IMR-90 (cell line): Measurements from ENCODE around the gene LRRC75A. TPM values are rescaled to one million over a fixed set of nuclear protein-coding genes. Genes with fewer than 3 reads are reported as not detected.

Experiments used
- ATAC-seq: fragments of 200-7000 bp; cut with Tn5 transposase; 2 replicates; pipeline ENCODE4 v1.9.1; 2020; ENCODE audit warnings: low read depth, mild to moderate bottlenecking, moderate library complexity
- BruUV-seq: library from RNA; stranded (reverse); fragments of 400-500 nt; replicated peaks from 2 replicates; lab custom pipeline; 2021; lab: Mats Ljungman, UMichigan
- CTCF ChIA-PET: fragments of 300-600 bp; formaldehyde crosslinking; extraction: SDS; loops from one replicate; lab custom pipeline; 2021; ENCODE audit warnings: antibody characterized with exemption; lab: Yijun Ruan, JAX
- POLR2A ChIA-PET: fragments of 300-600 bp; sonication (Branson Sonifier 250); formaldehyde crosslinking; loops from one replicate; lab custom pipeline; 2022; ENCODE audit warnings: antibody characterized with exemption; ENCODE audit not compliant: unreplicated experiment; lab: Charles Lee
- DNase-seq: peaks from one replicate; pipeline ENCODE4 v3.0.0; 2013
- H2AFZ ChIP-seq: replicated peaks from 2 replicates; pipeline ENCODE3; 2013; ENCODE audit warnings: low read length, mild to moderate bottlenecking; ENCODE audit not compliant: poor library complexity
- H2AK5ac ChIP-seq: 2 replicates; pipeline ENCODE4 v1.6.1; 2013; ENCODE audit warnings: low read depth, low read length, inconsistent platforms
- H2AK9ac ChIP-seq: replicated peaks from 2 replicates; pipeline ENCODE3; 2013; ENCODE audit warnings: mild to moderate bottlenecking, low read depth, low read length, moderate library complexity; ENCODE audit not compliant: poor library complexity
- H2BK120ac ChIP-seq: 2 replicates; pipeline ENCODE4 v1.6.1; 2013; ENCODE audit warnings: low read depth, low read length, inconsistent platforms
- H2BK15ac ChIP-seq: 3 replicates; pipeline ENCODE4 v1.6.1; 2013; ENCODE audit warnings: low read depth, low read length, inconsistent platforms
- H2BK20ac ChIP-seq: 2 replicates; pipeline ENCODE4 v1.6.1; 2013; ENCODE audit warnings: low read depth, mild to moderate bottlenecking, inconsistent platforms, low read length, moderate library complexity
- H2BK5ac ChIP-seq: 2 replicates; pipeline ENCODE4 v1.6.1; 2013; ENCODE audit warnings: mild to moderate bottlenecking, low read depth, low read length, inconsistent platforms; ENCODE audit not compliant: poor library complexity, severe bottlenecking
- H3K14ac ChIP-seq: replicated peaks from 2 replicates; pipeline ENCODE4 v1.6.1; 2013; ENCODE audit warnings: low read depth, low read length, inconsistent platforms
- H3K18ac ChIP-seq: 2 replicates; pipeline ENCODE4 v1.6.1; 2013; ENCODE audit warnings: low read depth, low read length, control low read depth
- H3K23ac ChIP-seq: 2 replicates; pipeline ENCODE4 v1.6.1; 2013; ENCODE audit warnings: low read depth, low read length, inconsistent platforms
- H3K27ac ChIP-seq: 2 replicates; pipeline ENCODE4 v1.5.1; 2013; ENCODE audit warnings: mild to moderate bottlenecking, control low read depth, low read length; ENCODE audit not compliant: insufficient read depth
- H3K27me3 ChIP-seq: 2 replicates; pipeline ENCODE4 v1.6.1; 2013; ENCODE audit warnings: low read length; ENCODE audit not compliant: control insufficient read depth, insufficient read depth
- H3K36me3 ChIP-seq: 2 replicates; pipeline ENCODE4 v1.6.1; 2013; ENCODE audit warnings: low read length, mixed read lengths; ENCODE audit not compliant: control insufficient read depth, insufficient read depth
- H3K4ac ChIP-seq: 2 replicates; pipeline ENCODE4 v1.6.1; 2013; ENCODE audit warnings: low read depth, low read length, inconsistent platforms
- H3K4me1 ChIP-seq: 2 replicates; pipeline ENCODE4 v1.6.1; 2013; ENCODE audit warnings: low read length, mixed read lengths; ENCODE audit not compliant: control insufficient read depth, insufficient read depth
- H3K4me2 ChIP-seq: 2 replicates; pipeline ENCODE4 v1.6.1; 2013; ENCODE audit warnings: low read depth, mild to moderate bottlenecking, control low read depth, low read length, moderate library complexity
- H3K4me3 ChIP-seq: 2 replicates; pipeline ENCODE4 v1.5.1; 2013; ENCODE audit warnings: low read depth, mild to moderate bottlenecking, control low read depth, low read length, moderate library complexity; ENCODE audit not compliant: insufficient read depth
- H3K56ac ChIP-seq: 2 replicates; pipeline ENCODE4 v1.6.1; 2013; ENCODE audit warnings: low read length, inconsistent platforms; ENCODE audit not compliant: insufficient read depth; ENCODE audit errors: extremely low read depth
- H3K79me1 ChIP-seq, 2 experiments: 2 replicates each; pipeline ENCODE4 v1.6.1; 2013; ENCODE audit warnings: low read length in 2 of 2, inconsistent platforms in 1 of 2, low read depth in 1 of 2
- H3K9ac ChIP-seq: 2 replicates; pipeline ENCODE4 v1.6.1; 2013; ENCODE audit warnings: low read depth, low read length, control low read depth
- H3K9me1 ChIP-seq: 2 replicates; pipeline ENCODE4 v1.6.1; 2013; ENCODE audit warnings: low read length, inconsistent platforms; ENCODE audit not compliant: insufficient read depth
- H3K9me3 ChIP-seq: 2 replicates; pipeline ENCODE4 v1.6.1; 2013; ENCODE audit warnings: low read length; ENCODE audit not compliant: control insufficient read depth, insufficient read depth
- H4K20me1 ChIP-seq: 2 replicates; pipeline ENCODE4 v1.6.1; 2013; ENCODE audit warnings: low read length, inconsistent platforms; ENCODE audit not compliant: insufficient read depth
- H4K5ac ChIP-seq: 2 replicates; pipeline ENCODE4 v1.6.1; 2013; ENCODE audit warnings: mild to moderate bottlenecking, low read depth, low read length, control low read depth
- H4K8ac ChIP-seq, 2 experiments: 2 replicates each; pipeline ENCODE4 v1.6.1; 2013; ENCODE audit warnings: low read depth in 2 of 2, low read length in 2 of 2, control low read depth in 1 of 2, inconsistent platforms in 1 of 2
- H4K91ac ChIP-seq: 2 replicates; pipeline ENCODE4 v1.6.1; 2013; ENCODE audit warnings: low read depth, low read length, inconsistent platforms; ENCODE audit not compliant: insufficient read depth
- BHLHE40 ChIP-seq: fragments of 150-350 bp; IDR thresholded peaks from 2 replicates; pipeline ENCODE4 v1.6.1; 2016; ENCODE audit warnings: mild to moderate bottlenecking, low read depth, low read length
- CEBPB ChIP-seq: IDR thresholded peaks from 2 replicates; pipeline ENCODE4 v1.6.1; 2012; ENCODE audit warnings: low read depth, low read length, improper control_type of control experiment
- CHD1 ChIP-seq: IDR thresholded peaks from 2 replicates; pipeline ENCODE4 v1.6.1; 2012; ENCODE audit warnings: low read depth, low read length, improper control_type of control experiment
- FOS ChIP-seq: fragments of 150-350 bp; IDR thresholded peaks from 2 replicates; pipeline ENCODE4 v1.6.1; 2016; ENCODE audit warnings: low read depth, low read length
- MAFK ChIP-seq: IDR thresholded peaks from 2 replicates; pipeline ENCODE4 v1.6.1; 2012; ENCODE audit warnings: low read depth, low read length, improper control_type of control experiment
- MAZ ChIP-seq: IDR thresholded peaks from 2 replicates; pipeline ENCODE4 v1.6.1; 2012; ENCODE audit warnings: low read depth, mild to moderate bottlenecking, low read length, improper control_type of control experiment, moderate library complexity, borderline replicate concordance
- MXI1 ChIP-seq: IDR thresholded peaks from 2 replicates; pipeline ENCODE4 v1.6.1; 2012; ENCODE audit warnings: low read depth, mild to moderate bottlenecking, low read length, moderate library complexity, borderline replicate concordance
- NFE2L2 ChIP-seq: fragments of 150-350 bp; IDR thresholded peaks from 2 replicates; pipeline ENCODE4 v1.6.1; 2016; ENCODE audit warnings: low read depth, mild to moderate bottlenecking, low read length
- RCOR1 ChIP-seq: IDR thresholded peaks from 2 replicates; pipeline ENCODE4 v1.6.1; 2012; ENCODE audit warnings: mild to moderate bottlenecking, low read length, improper control_type of control experiment; ENCODE audit not compliant: insufficient replicate concordance
- RFX5 ChIP-seq: IDR thresholded peaks from 2 replicates; pipeline ENCODE4 v1.8.0; 2012; ENCODE audit warnings: low read depth, mild to moderate bottlenecking, low read length, moderate library complexity
- SMC3 ChIP-seq: fragments of 150-350 bp; IDR thresholded peaks from 2 replicates; pipeline ENCODE4 v1.6.1; 2016; ENCODE audit warnings: low read depth, mild to moderate bottlenecking, antibody characterized with exemption, low read length, moderate library complexity
- WGBS, 2 experiments: methylation state at CpG; one replicate each; pipeline versions ENCODE4 v1.1.5 to v1.1.7; 2013; ENCODE audit warnings: missing lambda C conversion rate in 2 of 2; ENCODE audit not compliant: insufficient read length in 1 of 2; ENCODE audit errors: extremely low coverage in 2 of 2; 5-methylcytosine and 5-hydroxymethylcytosine counted together
- dilution Hi-C: fragments of 300-500 bp; cut with HindIII; formaldehyde crosslinking; loops from one replicate; pipeline ENCODE4 v1.14.3; 2018; ENCODE audit warnings: low sequenced_read_pairs; ENCODE audit not compliant: unreplicated experiment
- in situ Hi-C: fragments of 300-500 bp; cut with MboI; formaldehyde crosslinking; loops from 3 replicates; pipeline ENCODE4 v1.14.3; 2019; ENCODE audit warnings: low sequenced_read_pairs, inconsistent platforms, mixed read lengths
- intact Hi-C: fragments of 100-400 bp; cut with micrococcal nuclease; formaldehyde crosslinking; loops from 2 replicates; pipeline ENCODE4 v1.10.0; 2022
- polyA plus RNA-seq, 3 experiments: library from polyadenylated mRNA; depleted of rRNA; stranded (reverse); fragments of >200 nt; gene quantifications; 2 replicates each; pipeline ENCODE4 v1.2.3, GENCODE V29; 2012; ENCODE audit warnings: low replicate concordance in 1 of 3
- total RNA-seq: library from RNA; depleted of rRNA; stranded (reverse); fragments of >200 nt; gene quantifications from 2 replicates; pipeline ENCODE4 v1.2.3, GENCODE V29; 2012
- TF ChIP-seq, protein P1 (sequence below): fragments of 150-350 bp; IDR thresholded peaks from 2 replicates; pipeline ENCODE4 v1.6.1; 2016; ENCODE audit warnings: low read depth, mild to moderate bottlenecking, low read length, moderate library complexity, borderline replicate concordance
- TF ChIP-seq, protein P2 (sequence below): conservative IDR thresholded peaks from 2 replicates; pipeline ENCODE4 v1.5.1; 2012; ENCODE audit warnings: mild to moderate bottlenecking, low read depth, low read length, improper control_type of control experiment
- TF ChIP-seq, protein P3 (sequence below): fragments of 150-350 bp; IDR thresholded peaks from 2 replicates; pipeline ENCODE4 v1.6.1; 2017; ENCODE audit warnings: mild to moderate bottlenecking, antibody characterized with exemption, low read length, low read depth

Gene LRRC75A
- total and polyA plus RNA-seq, 2 of the 4 experiments (the other 2 are of a cell fraction) = 0.72 to 1.0 TPM

GRCh38 chr17:16434662-16435061, 57.3 kb downstream of the LRRC75A start:
- Histone ChIP-seq H2BK20ac (no peak overlapping the region), H3K14ac (no peak overlapping the region), H3K4me2 (no peak overlapping the region), H3K79me1 (peaks cover 3 to 9% of the 10 kb centered on the region in 2 experiments; a peak in 2 of 4 replicates), H4K91ac (no peak overlapping the region), H2BK15ac (no peak overlapping the region), H2AK9ac (no peak overlapping the region), H2BK120ac (no peak overlapping the region), H3K4me3 (no peak overlapping the region), H3K27me3 (no peaks in the 10 kb centered on the region), H2AFZ (no peak overlapping the region), H2AK5ac (no peak overlapping the region), H3K4me1 (peaks cover 3% of the 10 kb centered on the region; the same call in 1 of the 2 replicates), H3K9ac (no peak overlapping the region), H3K9me3 (no peaks in the 10 kb centered on the region), H3K9me1 (peaks cover 4% of the 10 kb centered on the region; the same call in 1 of the 2 replicates), H4K20me1 (peaks cover 6% of the 10 kb centered on the region), H3K36me3 (no peaks in the 10 kb centered on the region; the same call in 1 of the 2 replicates), H3K4ac (no peak overlapping the region), H3K56ac (no peak overlapping the region), H3K27ac (no peak overlapping the region), H3K18ac (no peak overlapping the region), H4K8ac (no peak overlapping the region), H4K5ac (no peak overlapping the region), H3K23ac (no peak overlapping the region), H2BK5ac (no peak overlapping the region)
- BruUV-seq = no TSS peak
- no peak for TF ChIP-seq RFX5
- TF ChIP-seq, protein P1, sequence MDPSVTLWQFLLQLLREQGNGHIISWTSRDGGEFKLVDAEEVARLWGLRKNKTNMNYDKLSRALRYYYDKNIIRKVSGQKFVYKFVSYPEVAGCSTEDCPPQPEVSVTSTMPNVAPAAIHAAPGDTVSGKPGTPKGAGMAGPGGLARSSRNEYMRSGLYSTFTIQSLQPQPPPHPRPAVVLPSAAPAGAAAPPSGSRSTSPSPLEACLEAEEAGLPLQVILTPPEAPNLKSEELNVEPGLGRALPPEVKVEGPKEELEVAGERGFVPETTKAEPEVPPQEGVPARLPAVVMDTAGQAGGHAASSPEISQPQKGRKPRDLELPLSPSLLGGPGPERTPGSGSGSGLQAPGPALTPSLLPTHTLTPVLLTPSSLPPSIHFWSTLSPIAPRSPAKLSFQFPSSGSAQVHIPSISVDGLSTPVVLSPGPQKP = no peak
- TF ChIP-seq SMC3 = no peak
- no peak for TF ChIP-seq CHD1
- TF ChIP-seq MAZ = no peak
- no peak for TF ChIP-seq MXI1
- TF ChIP-seq MAFK = no peak
- TF ChIP-seq, protein P2, sequence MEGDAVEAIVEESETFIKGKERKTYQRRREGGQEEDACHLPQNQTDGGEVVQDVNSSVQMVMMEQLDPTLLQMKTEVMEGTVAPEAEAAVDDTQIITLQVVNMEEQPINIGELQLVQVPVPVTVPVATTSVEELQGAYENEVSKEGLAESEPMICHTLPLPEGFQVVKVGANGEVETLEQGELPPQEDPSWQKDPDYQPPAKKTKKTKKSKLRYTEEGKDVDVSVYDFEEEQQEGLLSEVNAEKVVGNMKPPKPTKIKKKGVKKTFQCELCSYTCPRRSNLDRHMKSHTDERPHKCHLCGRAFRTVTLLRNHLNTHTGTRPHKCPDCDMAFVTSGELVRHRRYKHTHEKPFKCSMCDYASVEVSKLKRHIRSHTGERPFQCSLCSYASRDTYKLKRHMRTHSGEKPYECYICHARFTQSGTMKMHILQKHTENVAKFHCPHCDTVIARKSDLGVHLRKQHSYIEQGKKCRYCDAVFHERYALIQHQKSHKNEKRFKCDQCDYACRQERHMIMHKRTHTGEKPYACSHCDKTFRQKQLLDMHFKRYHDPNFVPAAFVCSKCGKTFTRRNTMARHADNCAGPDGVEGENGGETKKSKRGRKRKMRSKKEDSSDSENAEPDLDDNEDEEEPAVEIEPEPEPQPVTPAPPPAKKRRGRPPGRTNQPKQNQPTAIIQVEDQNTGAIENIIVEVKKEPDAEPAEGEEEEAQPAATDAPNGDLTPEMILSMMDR = no peak
- TF ChIP-seq FOS = no peak
- no peak for TF ChIP-seq BHLHE40
- TF ChIP-seq CEBPB = no peak
- TF ChIP-seq, protein P3, sequence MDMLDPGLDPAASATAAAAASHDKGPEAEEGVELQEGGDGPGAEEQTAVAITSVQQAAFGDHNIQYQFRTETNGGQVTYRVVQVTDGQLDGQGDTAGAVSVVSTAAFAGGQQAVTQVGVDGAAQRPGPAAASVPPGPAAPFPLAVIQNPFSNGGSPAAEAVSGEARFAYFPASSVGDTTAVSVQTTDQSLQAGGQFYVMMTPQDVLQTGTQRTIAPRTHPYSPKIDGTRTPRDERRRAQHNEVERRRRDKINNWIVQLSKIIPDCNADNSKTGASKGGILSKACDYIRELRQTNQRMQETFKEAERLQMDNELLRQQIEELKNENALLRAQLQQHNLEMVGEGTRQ = no peak
- TF ChIP-seq NFE2L2 = no peak
- no peak for TF ChIP-seq RCOR1
- WGBS, 2 experiments = 50% methylated on average over 5 of the region's 8 CpGs; no CpG with 5 or more reads in 1 of the 2 experiments
- POLR2A ChIA-PET = no interaction called here
- CTCF ChIA-PET = no interaction called here
- in situ Hi-C loops = loop anchor here (5.0 kb wide), 1 partner anchor 52 kb away; the partner anchor contains the start of gene UBB
- dilution Hi-C loops = no loop called here
- intact Hi-C loops = no loop called here
- ATAC-seq (no peak), DNase-seq (no peak)
